Measurements from ENCODE around the gene VANGL2. TPM values are rescaled to one million over a fixed set of nuclear protein-coding genes. Genes with fewer than 3 reads are reported as not detected.

The VANGL2 gene
- total and polyA plus RNA-seq, 2 experiments from 2014 or later: 15.2 to 24.6 TPM

DNA sequence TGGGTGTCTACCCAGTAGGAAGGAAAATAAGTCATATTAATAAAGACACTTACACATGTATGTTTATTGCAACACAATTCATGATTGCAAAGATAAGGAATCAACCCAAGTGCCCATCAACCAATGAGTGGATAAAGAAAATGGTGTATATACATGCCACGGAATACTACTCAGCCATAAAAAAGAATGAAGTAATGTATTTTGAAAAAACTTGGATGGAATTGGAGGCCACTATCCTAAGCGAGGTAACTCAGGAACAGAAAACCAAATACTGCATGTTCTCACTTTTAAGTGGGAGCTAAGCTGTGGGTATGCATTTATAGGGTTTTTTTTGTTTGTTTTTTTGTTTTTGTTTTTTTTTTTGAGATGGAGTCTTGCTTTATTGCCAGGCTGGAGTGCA, 49.1 kb downstream of the VANGL2 start:
- TF ChIP-seq, protein P1, sequence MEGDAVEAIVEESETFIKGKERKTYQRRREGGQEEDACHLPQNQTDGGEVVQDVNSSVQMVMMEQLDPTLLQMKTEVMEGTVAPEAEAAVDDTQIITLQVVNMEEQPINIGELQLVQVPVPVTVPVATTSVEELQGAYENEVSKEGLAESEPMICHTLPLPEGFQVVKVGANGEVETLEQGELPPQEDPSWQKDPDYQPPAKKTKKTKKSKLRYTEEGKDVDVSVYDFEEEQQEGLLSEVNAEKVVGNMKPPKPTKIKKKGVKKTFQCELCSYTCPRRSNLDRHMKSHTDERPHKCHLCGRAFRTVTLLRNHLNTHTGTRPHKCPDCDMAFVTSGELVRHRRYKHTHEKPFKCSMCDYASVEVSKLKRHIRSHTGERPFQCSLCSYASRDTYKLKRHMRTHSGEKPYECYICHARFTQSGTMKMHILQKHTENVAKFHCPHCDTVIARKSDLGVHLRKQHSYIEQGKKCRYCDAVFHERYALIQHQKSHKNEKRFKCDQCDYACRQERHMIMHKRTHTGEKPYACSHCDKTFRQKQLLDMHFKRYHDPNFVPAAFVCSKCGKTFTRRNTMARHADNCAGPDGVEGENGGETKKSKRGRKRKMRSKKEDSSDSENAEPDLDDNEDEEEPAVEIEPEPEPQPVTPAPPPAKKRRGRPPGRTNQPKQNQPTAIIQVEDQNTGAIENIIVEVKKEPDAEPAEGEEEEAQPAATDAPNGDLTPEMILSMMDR (IDR thresholded peaks at IDR 0.05; ENCODE audit: low read depth, low read length): no peak
- no peak for DNase-seq (ENCODE audit: low read depth in 1 of 2, low spot score in 1 of 2)
- H3K4me3 ChIP-seq: no peak overlapping the region

GRCh38 chr1:160451119-160451858, 50.9 kb downstream of the VANGL2 start:
- no peak overlapping the region for H3K4me3 ChIP-seq

More for the DNA sequence above, 49.1 kb downstream of the VANGL2 start:
- Histone ChIP-seq H3K36me3 (no peaks in the 10 kb centered on the region), H3K27me3 (peaks cover 15% of the 10 kb centered on the region), H3K9me3 (ENCODE audit: low read depth) (no peaks in the 10 kb centered on the region), H3K4me1 (ENCODE audit: low read depth) (peaks cover 9% of the 10 kb centered on the region), H3K27ac (no peak overlapping the region)

GRCh38 chr1:160451859-160452232, 51.5 kb downstream of the VANGL2 start:
- Histone ChIP-seq H3K27ac (no peak overlapping the region), H3K27me3 (peaks cover 22% of the 10 kb centered on the region), H3K36me3 (no peaks in the 10 kb centered on the region), H3K4me3 (no peak overlapping the region), H3K9me3 (ENCODE audit: low read depth) (no peaks in the 10 kb centered on the region), H3K4me1 (ENCODE audit: low read depth) (peaks cover 9% of the 10 kb centered on the region)
- TF ChIP-seq, protein P1 (IDR thresholded peaks at IDR 0.05; ENCODE audit: low read depth, low read length): no peak
- DNase-seq (ENCODE audit: low read depth in 1 of 2, low spot score in 1 of 2): no peak

More at GRCh38 chr1:160451119-160451858, 50.9 kb downstream of the VANGL2 start:
- Histone ChIP-seq H3K27ac (no peak overlapping the region), H3K9me3 (ENCODE audit: low read depth) (no peaks in the 10 kb centered on the region), H3K27me3 (peaks cover 18% of the 10 kb centered on the region), H3K4me1 (ENCODE audit: low read depth) (peaks cover 9% of the 10 kb centered on the region), H3K36me3 (no peaks in the 10 kb centered on the region)
- no peak for DNase-seq (ENCODE audit: low read depth in 1 of 2, low spot score in 1 of 2)
- TF ChIP-seq, protein P1 (IDR thresholded peaks at IDR 0.05; ENCODE audit: low read depth, low read length): no peak

DNA sequence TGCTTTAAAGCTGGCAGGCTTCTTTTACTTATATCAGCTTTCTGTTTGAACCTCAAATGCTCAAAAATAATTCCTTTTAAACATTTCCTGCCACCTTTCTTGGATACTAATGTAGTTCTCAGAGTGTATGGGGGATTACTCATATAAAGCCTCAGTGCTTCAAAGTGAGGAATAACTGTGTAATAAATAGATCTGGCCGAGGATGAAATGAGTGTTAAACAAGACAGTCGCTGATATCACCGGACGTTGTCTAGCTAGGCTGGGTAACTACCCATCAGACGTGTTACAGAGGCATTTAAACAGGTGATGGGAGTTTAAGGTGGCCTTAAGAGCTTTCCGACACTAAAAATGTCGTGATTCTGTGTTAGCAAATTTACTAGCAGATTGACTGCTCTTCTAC, 53.1 kb downstream of the VANGL2 start:
- DNase-seq (ENCODE audit: low read depth in 1 of 2, low spot score in 1 of 2): no peak
- TF ChIP-seq, protein P1 (IDR thresholded peaks at IDR 0.05; ENCODE audit: low read depth, low read length): no peak
- H3K9me3 ChIP-seq (ENCODE audit: low read depth): no peaks in the 10 kb centered on the region
- H3K4me3 ChIP-seq: no peak overlapping the region
- H3K27ac ChIP-seq: no peak overlapping the region
- no peaks in the 10 kb centered on the region for H3K4me1 ChIP-seq (ENCODE audit: low read depth)
- peaks cover 22% of the 10 kb centered on the region for H3K27me3 ChIP-seq
- no peaks in the 10 kb centered on the region for H3K36me3 ChIP-seq

DNA sequence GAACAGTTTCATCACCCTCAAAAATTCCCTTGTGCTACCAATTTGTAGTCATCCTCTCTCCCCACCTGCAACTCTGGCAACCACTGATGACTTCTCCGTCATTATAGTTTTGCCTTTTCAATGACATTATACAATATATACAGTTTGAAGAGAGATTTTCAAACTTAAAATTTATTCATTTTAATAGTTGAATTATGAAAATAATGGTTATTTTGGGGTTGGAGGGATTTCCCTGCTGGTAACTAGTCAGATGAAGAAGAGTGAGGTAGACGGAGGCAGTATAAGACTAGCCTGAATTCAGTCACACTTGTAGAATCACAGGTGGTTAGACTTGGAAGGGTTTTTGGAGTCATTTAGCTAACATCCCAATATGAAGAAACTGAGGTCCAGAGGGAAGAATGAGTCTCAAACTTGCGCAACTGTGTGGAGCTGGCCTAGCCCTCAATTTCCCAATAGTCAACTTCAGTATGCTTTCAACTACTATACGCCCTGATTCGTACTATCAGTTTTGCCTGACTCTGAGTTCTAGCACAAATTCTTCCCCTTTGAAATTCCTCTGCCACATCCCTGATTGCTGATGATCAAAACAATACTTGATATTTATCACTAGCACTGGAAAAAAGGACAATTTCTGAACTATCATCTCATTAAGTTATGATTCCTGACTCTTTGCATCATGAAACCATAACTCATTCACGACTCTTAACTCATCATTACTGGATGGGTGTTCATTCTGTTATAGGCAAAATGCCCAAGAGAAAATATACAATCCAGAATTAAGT, 54.2 kb downstream of the VANGL2 start:
- H3K36me3 ChIP-seq: no peaks in the 10 kb centered on the region
- no peak for DNase-seq (ENCODE audit: low read depth in 1 of 2, low spot score in 1 of 2)
- TF ChIP-seq, protein P1 (IDR thresholded peaks at IDR 0.05; ENCODE audit: low read depth, low read length): no peak
- no peaks in the 10 kb centered on the region for H3K9me3 ChIP-seq (ENCODE audit: low read depth)
- no peak overlapping the region for H3K27ac ChIP-seq
- H3K27me3 ChIP-seq: peaks cover 22% of the 10 kb centered on the region
- H3K4me1 ChIP-seq (ENCODE audit: low read depth): no peaks in the 10 kb centered on the region
- no peak overlapping the region for H3K4me3 ChIP-seq
